ENCODE measurements around the gene CNN3. TPM values are rescaled to one million over a fixed set of nuclear protein-coding genes. Genes with fewer than 3 reads are reported as not detected.

CNN3 gene
- total and polyA plus RNA-seq, 2 donors (not counting 3 experiments of a cell fraction or from before 2014, with no cell fraction given): 174 to 392 TPM

DNA sequence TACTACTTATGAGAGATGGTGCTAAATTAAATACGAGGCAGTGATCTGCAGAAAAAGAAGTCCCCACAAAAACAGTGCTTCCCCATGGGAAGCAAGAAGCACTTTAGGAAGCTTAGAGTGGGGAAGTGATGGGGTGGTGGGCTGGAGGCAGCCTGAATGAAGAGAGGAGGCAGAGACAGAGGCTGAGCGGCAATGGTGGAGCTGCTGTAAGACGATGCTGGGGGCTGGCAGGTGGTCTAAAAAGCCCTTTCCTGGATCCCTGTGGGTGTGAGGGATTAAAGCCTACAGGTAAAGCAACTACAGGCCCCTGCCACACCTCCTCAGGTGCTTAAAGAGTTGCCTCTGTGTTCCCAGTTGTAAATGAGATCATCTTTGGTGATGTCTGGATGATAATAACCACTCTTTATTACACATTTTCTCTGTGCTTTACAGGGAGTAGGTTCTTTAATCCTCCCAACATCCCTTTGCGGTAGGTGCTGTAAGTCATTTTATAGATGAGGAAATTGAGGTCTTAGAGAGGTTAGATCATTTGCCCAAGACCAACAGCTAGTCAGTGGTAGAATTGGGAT lies 39.2 kb downstream of the CNN3 start:
- TF ChIP-seq EZH2 (IDR thresholded peaks at IDR 0.05; ENCODE audit: borderline replicate concordance, low read depth, low read length, severe bottlenecking): no peak
- TF ChIP-seq, protein P1, sequence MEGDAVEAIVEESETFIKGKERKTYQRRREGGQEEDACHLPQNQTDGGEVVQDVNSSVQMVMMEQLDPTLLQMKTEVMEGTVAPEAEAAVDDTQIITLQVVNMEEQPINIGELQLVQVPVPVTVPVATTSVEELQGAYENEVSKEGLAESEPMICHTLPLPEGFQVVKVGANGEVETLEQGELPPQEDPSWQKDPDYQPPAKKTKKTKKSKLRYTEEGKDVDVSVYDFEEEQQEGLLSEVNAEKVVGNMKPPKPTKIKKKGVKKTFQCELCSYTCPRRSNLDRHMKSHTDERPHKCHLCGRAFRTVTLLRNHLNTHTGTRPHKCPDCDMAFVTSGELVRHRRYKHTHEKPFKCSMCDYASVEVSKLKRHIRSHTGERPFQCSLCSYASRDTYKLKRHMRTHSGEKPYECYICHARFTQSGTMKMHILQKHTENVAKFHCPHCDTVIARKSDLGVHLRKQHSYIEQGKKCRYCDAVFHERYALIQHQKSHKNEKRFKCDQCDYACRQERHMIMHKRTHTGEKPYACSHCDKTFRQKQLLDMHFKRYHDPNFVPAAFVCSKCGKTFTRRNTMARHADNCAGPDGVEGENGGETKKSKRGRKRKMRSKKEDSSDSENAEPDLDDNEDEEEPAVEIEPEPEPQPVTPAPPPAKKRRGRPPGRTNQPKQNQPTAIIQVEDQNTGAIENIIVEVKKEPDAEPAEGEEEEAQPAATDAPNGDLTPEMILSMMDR (IDR thresholded peaks at IDR 0.05; ENCODE audit: extremely low read depth in 1 of 2, insufficient read depth in 1 of 2, low read depth in 1 of 2, low read length in 2 of 2): no peak
- TF ChIP-seq MAX (IDR thresholded peaks at IDR 0.05; ENCODE audit: insufficient read depth, insufficient read length): no peak
- TF ChIP-seq MYC (IDR thresholded peaks at IDR 0.05; ENCODE audit: low read depth, low read length): no peak
- no peak for TF ChIP-seq FOS (IDR thresholded peaks at IDR 0.05; ENCODE audit: borderline replicate concordance, insufficient read depth, low read length)
- no peak for TF ChIP-seq JUN (IDR thresholded peaks at IDR 0.05; ENCODE audit: borderline replicate concordance, insufficient read depth, insufficient read length, low read depth)
- TF ChIP-seq POLR2A (IDR thresholded peaks at IDR 0.05; ENCODE audit: low read depth, low read length): no peak
- no peak for TF ChIP-seq GATA2 (IDR thresholded peaks at IDR 0.05; ENCODE audit: insufficient read depth, insufficient read length, low read depth, low read length)
- Histone ChIP-seq H3K27me3 (ENCODE audit: control insufficient read depth in 2 of 2, insufficient read depth in 2 of 2, low read length in 2 of 2) (no peaks in the 10 kb centered on the region), H3K4me3 (replicated peaks in 1 of 3; ENCODE audit: insufficient read depth in 1 of 3, low read depth in 1 of 3, low read length in 3 of 3) (no peak overlapping the region), H3K4me2 (ENCODE audit: insufficient read depth, low read length) (no peak overlapping the region), H2AFZ (ENCODE audit: low read depth, low read length) (no peak overlapping the region), H3K36me3 (ENCODE audit: control insufficient read depth in 2 of 2, extremely low read depth in 1 of 2, insufficient read depth in 2 of 2, low read length in 2 of 2) (peaks cover 0 to 2% of the 10 kb centered on the region in 2 experiments), H3K4me1 (ENCODE audit: control insufficient read depth, extremely low read depth, insufficient read depth, low read length) (peaks cover 3% of the 10 kb centered on the region), H3K79me2 (ENCODE audit: control insufficient read depth, insufficient read depth, low read length) (no peaks in the 10 kb centered on the region), H4K20me1 (replicated peaks; ENCODE audit: control insufficient read depth, extremely low read depth, insufficient read depth, low read length) (no peaks in the 10 kb centered on the region), H3K9ac (replicated peaks; ENCODE audit: extremely low read depth, insufficient read depth, low read length) (no peak overlapping the region), H3K27ac (ENCODE audit: insufficient read depth, low read depth, low read length) (no peak overlapping the region), H3K9me1 (replicated peaks; ENCODE audit: control insufficient read depth, extremely low read depth, insufficient read depth, low read length) (no peaks in the 10 kb centered on the region), H3K9me3 (replicated peaks; ENCODE audit: control insufficient read depth, insufficient read depth, low read length) (no peaks in the 10 kb centered on the region)
- ChIA-PET POLR2A (no interaction called here), CTCF (interaction anchor here (2.6 to 6.9 kb wide), 3 partner anchors 33 to 156 kb away, joined by 12 to 38 read pairs (median 26); no protein-coding TSS in a partner anchor)
- no TSS peak for BruUV-seq (replicated peaks)
- intact Hi-C loops (cut with micrococcal nuclease): loop anchor here (2.0 kb wide), 1 partner anchor 33 kb away; no protein-coding TSS in a partner anchor
- dilution Hi-C loops (cut with MboI; ENCODE audit: extremely low pct_ligation_motif_present, low sequenced_read_pairs): no loop called here
- FAIRE-seq: no peak
- no peak for DNase-seq (ENCODE audit: low read depth, low spot score)

All from endothelial cell of umbilical vein (primary cell).